ENCODE measurements around the gene PRSS57. TPM values are rescaled to one million over a fixed set of nuclear protein-coding genes. Genes with fewer than 3 reads are reported as not detected.
"Not testable (repeated sequence)": the region's sequence is repeated elsewhere in the genome, so short reads cannot be mapped to it uniquely, and the experiment has no call there.

Gene PRSS57
- total and polyA plus RNA-seq, 2 experiments from 2014 or later = not detected

DNA sequence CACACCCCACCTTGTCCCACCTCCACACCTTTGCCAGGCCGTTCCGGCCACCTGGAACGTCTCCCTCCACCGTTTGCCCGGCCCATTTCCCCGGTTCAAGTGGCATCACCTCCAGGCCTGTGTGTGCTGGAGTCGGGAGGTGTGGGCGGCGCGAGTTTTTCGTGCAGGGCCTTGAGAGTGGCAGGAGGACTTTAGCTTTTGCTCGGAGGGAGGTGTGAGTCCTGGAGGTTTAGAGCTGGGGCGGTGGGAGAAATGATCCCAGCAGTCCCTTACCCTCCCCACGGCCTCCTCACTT is 9.1 kb upstream of the PRSS57 start:
- Histone ChIP-seq H3K27me3 (no peaks in the 10 kb centered on the region), H3K36me3 (no peaks in the 10 kb centered on the region), H3K4me1 (ENCODE audit: low read depth) (no peaks in the 10 kb centered on the region), H3K9me3 (ENCODE audit: low read depth) (no peaks in the 10 kb centered on the region), H3K4me3 (no peak overlapping the region), H3K27ac (no peak overlapping the region)
- TF ChIP-seq CTCF (IDR thresholded peaks at IDR 0.05; ENCODE audit: low read depth, low read length) = no peak
- DNase-seq (ENCODE audit: low read depth in 1 of 2, low spot score in 1 of 2) = no peak

GRCh38 chr19:703651-704446 is 8.6 kb upstream of the PRSS57 start:
- Histone ChIP-seq H3K27ac (no peak overlapping the region), H3K36me3 (no peaks in the 10 kb centered on the region), H3K9me3 (ENCODE audit: low read depth) (no peaks in the 10 kb centered on the region), H3K4me1 (ENCODE audit: low read depth) (no peaks in the 10 kb centered on the region), H3K4me3 (no peak overlapping the region), H3K27me3 (no peaks in the 10 kb centered on the region)
- peak; percentile 68 to 73 for DNase-seq (ENCODE audit: low read depth in 1 of 2, low spot score in 1 of 2)
- TF ChIP-seq CTCF (IDR thresholded peaks at IDR 0.05; ENCODE audit: low read depth, low read length) = no peak

DNA sequence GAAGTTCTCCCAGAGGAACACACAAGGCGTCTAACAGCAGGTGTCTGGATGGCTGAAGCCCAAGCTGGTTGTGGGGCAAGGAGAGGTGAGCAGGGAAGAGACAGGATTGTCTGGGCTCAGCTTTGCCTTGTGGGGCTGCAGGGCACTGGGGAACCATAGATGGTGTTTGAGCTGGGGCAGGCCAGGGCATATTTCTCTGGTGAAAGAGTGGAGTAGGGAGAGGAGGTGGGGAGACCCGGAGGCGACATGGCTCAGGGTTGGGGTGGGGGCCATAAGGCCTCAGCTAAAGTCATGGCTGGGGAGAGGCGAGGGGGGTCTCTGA is 8.0 kb upstream of the PRSS57 start:
- no peak for TF ChIP-seq CTCF (IDR thresholded peaks at IDR 0.05; ENCODE audit: low read depth, low read length)
- no peak for DNase-seq (ENCODE audit: low read depth in 1 of 2, low spot score in 1 of 2)
- no peaks in the 10 kb centered on the region for H3K36me3 ChIP-seq
- no peak overlapping the region for H3K4me3 ChIP-seq
- no peaks in the 10 kb centered on the region for H3K27me3 ChIP-seq
- H3K9me3 ChIP-seq (ENCODE audit: low read depth) = no peaks in the 10 kb centered on the region
- H3K27ac ChIP-seq = no peak overlapping the region
- no peaks in the 10 kb centered on the region for H3K4me1 ChIP-seq (ENCODE audit: low read depth)

- not testable (repeated sequence) for H3K4me3 ChIP-seq; DNase-seq (ENCODE audit: low read depth in 1 of 2, low spot score in 1 of 2); H3K36me3 ChIP-seq; H3K27ac ChIP-seq; H3K4me1 ChIP-seq (ENCODE audit: low read depth); H3K9me3 ChIP-seq (ENCODE audit: low read depth); H3K27me3 ChIP-seq
Measured at GRCh38 chr19:702847-703246, 7.6 kb upstream of the PRSS57 start.

GRCh38 chr19:699885-700284 is 4.6 kb upstream of the PRSS57 start:
- not testable (repeated sequence) for H3K36me3 ChIP-seq; H3K4me1 ChIP-seq (ENCODE audit: low read depth); DNase-seq (ENCODE audit: low read depth in 1 of 2, low spot score in 1 of 2); H3K27ac ChIP-seq; H3K9me3 ChIP-seq (ENCODE audit: low read depth); H3K27me3 ChIP-seq; H3K4me3 ChIP-seq

- not testable (repeated sequence) for DNase-seq (ENCODE audit: low read depth in 1 of 2, low spot score in 1 of 2); H3K4me1 ChIP-seq (ENCODE audit: low read depth); H3K27ac ChIP-seq; H3K4me3 ChIP-seq; H3K36me3 ChIP-seq; H3K27me3 ChIP-seq; H3K9me3 ChIP-seq (ENCODE audit: low read depth)
Measured at GRCh38 chr19:698529-698928, 3.3 kb upstream of the PRSS57 start.

DNA sequence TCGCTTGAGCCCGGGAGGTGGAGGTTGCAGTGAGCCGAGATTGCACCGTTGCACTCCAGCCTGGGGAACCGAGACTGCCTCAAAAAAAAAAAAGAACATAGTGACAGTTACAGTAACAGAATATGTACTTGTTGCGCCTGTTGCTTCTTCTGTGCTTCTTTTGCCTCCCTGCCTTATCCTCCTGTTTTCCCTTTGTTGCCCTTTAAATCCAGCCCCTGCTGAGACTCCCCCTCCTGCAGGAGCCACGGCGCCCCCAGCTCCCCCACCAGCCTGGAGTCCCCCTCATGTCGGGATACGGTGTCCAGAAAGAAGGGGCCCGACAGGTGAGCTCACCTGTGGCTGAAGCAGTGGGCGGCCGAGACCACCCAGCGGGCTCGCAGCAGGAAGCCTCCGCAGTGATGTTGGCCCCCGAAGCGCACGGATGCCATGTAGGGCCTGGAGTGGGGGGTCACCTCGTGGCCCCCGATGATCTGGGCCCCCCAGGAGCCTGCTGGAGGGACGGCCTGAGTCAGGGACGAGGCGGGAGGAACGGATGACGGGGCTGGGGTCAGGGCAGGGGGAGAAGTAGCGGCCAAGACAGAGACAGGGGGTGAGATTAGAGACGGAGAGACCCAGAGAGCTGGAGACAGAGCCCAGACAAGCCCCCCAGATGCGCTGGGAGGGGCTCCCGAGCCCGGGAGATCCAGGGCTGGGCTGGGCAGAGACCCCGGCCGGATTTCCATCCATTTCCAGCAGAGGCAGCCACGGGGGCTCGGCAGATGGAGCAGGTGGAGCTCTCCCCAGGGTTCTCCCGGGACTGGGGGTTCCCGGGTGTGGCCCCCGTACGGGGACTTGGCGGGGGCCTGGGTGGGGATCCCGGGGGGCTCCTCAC is 536 bp downstream of the PRSS57 start:
- DNase-seq (ENCODE audit: low read depth in 1 of 2, low spot score in 1 of 2) = no peak
- Histone ChIP-seq H3K27me3 (no peaks in the 10 kb centered on the region), H3K4me3 (no peak overlapping the region), H3K36me3 (no peaks in the 10 kb centered on the region), H3K9me3 (ENCODE audit: low read depth) (no peaks in the 10 kb centered on the region), H3K27ac (no peak overlapping the region), H3K4me1 (ENCODE audit: low read depth) (no peaks in the 10 kb centered on the region)
- no peak for TF ChIP-seq CTCF (IDR thresholded peaks at IDR 0.05; ENCODE audit: low read depth, low read length)
